B cell (primary cell): ENCODE results near the gene XXYLT1. TPM values are rescaled to one million over a fixed set of nuclear protein-coding genes. Genes with fewer than 3 reads are reported as not detected.

Experiments
- ATAC-seq: fragments of 200-7000 bp; cut with Tn5 transposase; one replicate; pipeline ENCODE4 v1.10.0; 2021; ENCODE audit warnings: low read depth, mild to moderate bottlenecking, moderate number of reproducible peaks, moderate library complexity
- CTCF ChIA-PET: fragments of 350-600 bp; sonication (Branson Sonifier 250); formaldehyde crosslinking; loops from one replicate; lab custom pipeline; 2021; ENCODE audit warnings: antibody characterized with exemption, inconsistent platforms; lab: Charles Lee
- POLR2A ChIA-PET: fragments of 350-600 bp; sonication (Branson Sonifier 250); formaldehyde crosslinking; loops from one replicate; lab custom pipeline; 2021; ENCODE audit warnings: antibody characterized with exemption; lab: Charles Lee
- DNase-seq: peaks from one replicate; pipeline ENCODE4 v3.0.0; 2013
- H2AFZ ChIP-seq: 2 replicates; pipeline ENCODE4 v1.6.1; 2012; ENCODE audit warnings: mild to moderate bottlenecking, low read depth, low read length; ENCODE audit not compliant: insufficient read depth, poor library complexity, severe bottlenecking
- H3K27ac ChIP-seq, 2 donors: 1 replicate in 1 of 2; 2 replicates in 1 of 2; pipeline ENCODE4 v1.5.1; 2012 to 2013; ENCODE audit warnings: low read length in 2 of 2, mild to moderate bottlenecking in 2 of 2, moderate library complexity in 1 of 2
- H3K27me3 ChIP-seq, 4 experiments: fragments of 200-600 bp in 1 of 4; sonication (generic) in 1 of 4; replicated peaks in 1 of 4; 1 replicate in 2 of 4; 2 replicates in 2 of 4; pipeline versions ENCODE4 v1.6.1 to v1.7.0; 2013 to 2016; ENCODE audit warnings: low read length in 3 of 4, mild to moderate bottlenecking in 2 of 4, mixed read lengths in 1 of 4, moderate library complexity in 1 of 4; ENCODE audit not compliant: insufficient read depth in 4 of 4, control insufficient read depth in 3 of 4; ENCODE audit errors: control extremely low read depth in 1 of 4
- H3K36me3 ChIP-seq, 2 experiments: replicated peaks in 1 of 2; 1 replicate in 1 of 2; 2 replicates in 1 of 2; pipeline versions ENCODE4 v1.6.1 to v1.7.1; 2013; ENCODE audit warnings: low read length in 1 of 2; ENCODE audit not compliant: insufficient read depth in 2 of 2, control insufficient read depth in 1 of 2; ENCODE audit errors: control extremely low read depth in 1 of 2, extremely low read depth in 1 of 2
- H3K4me1 ChIP-seq, 2 donors: fragments of 200-600 bp in 1 of 2; sonication (generic) in 1 of 2; 1 replicate in 1 of 2; 2 replicates in 1 of 2; pipeline versions ENCODE4 v1.5.1 to v1.6.1; 2013 to 2017; ENCODE audit warnings: low read length in 2 of 2; ENCODE audit not compliant: control insufficient read depth in 2 of 2, insufficient read depth in 2 of 2
- H3K4me2 ChIP-seq: replicated peaks from 2 replicates; pipeline ENCODE3; 2012; ENCODE audit warnings: mild to moderate bottlenecking, low read depth, low read length; ENCODE audit not compliant: poor library complexity, severe bottlenecking
- H3K4me3 ChIP-seq, 5 experiments: fragments of 200-600 bp in 1 of 5; sonication (generic) in 1 of 5; 1 replicate in 3 of 5; 2 replicates in 2 of 5; pipeline versions ENCODE4 v1.5.1 to v1.7.0; 2011 to 2016; ENCODE audit warnings: low read length in 4 of 5, mild to moderate bottlenecking in 4 of 5, low read depth in 2 of 5, control low read depth in 1 of 5, moderate library complexity in 1 of 5; ENCODE audit not compliant: insufficient read depth in 1 of 5; ENCODE audit errors: control extremely low read depth in 1 of 5, extremely low read depth in 1 of 5
- H3K79me2 ChIP-seq: fragments of 200-600 bp; sonication (generic); one replicate; pipeline ENCODE4 v1.6.0; 2016; ENCODE audit warnings: low read length; ENCODE audit not compliant: control insufficient read depth, insufficient read depth
- H3K9ac ChIP-seq: fragments of 200-600 bp; sonication (generic); 2 replicates; pipeline ENCODE4 v1.6.1; 2017; ENCODE audit warnings: mild to moderate bottlenecking, low read length, moderate library complexity
- H3K9me3 ChIP-seq, 3 donors: one replicate each; pipeline versions ENCODE4 v1.6.1 to v1.7.1; 2013; ENCODE audit warnings: low read length in 2 of 3; ENCODE audit not compliant: control insufficient read depth in 2 of 3, insufficient read depth in 1 of 3; ENCODE audit errors: control extremely low read depth in 1 of 3
- H4K20me1 ChIP-seq: 2 replicates; pipeline ENCODE4 v1.6.0; 2012; ENCODE audit warnings: mild to moderate bottlenecking, low read length; ENCODE audit not compliant: insufficient read depth, control insufficient read depth, poor library complexity, severe bottlenecking
- H3K27ac Mint-ChIP-seq: one replicate; pipeline ENCODE4 v1.8.0; 2021; ENCODE audit warnings: mixed read lengths
- H3K27me3 Mint-ChIP-seq: one replicate; pipeline ENCODE4 v1.8.0; 2021; ENCODE audit warnings: mixed read lengths
- H3K4me1 Mint-ChIP-seq: one replicate; pipeline ENCODE4 v1.8.0; 2021; ENCODE audit warnings: mixed read lengths
- H3K4me3 Mint-ChIP-seq: one replicate; pipeline ENCODE4 v1.8.0; 2021; ENCODE audit warnings: mixed read lengths
- H3K9me3 Mint-ChIP-seq: one replicate; pipeline ENCODE4 v1.8.0; 2022; ENCODE audit warnings: mixed read lengths; ENCODE audit not compliant: insufficient read depth
- EZH2 ChIP-seq: IDR thresholded peaks from 2 replicates; pipeline ENCODE4 v1.6.1; 2012; ENCODE audit warnings: borderline replicate concordance, low read depth, mild to moderate bottlenecking, moderate library complexity, low read length; ENCODE audit not compliant: insufficient read depth, poor library complexity, severe bottlenecking
- WGBS: methylation state at CpG from one replicate; pipeline ENCODE4 v1.1.5; 2013; ENCODE audit warnings: missing lambda C conversion rate; ENCODE audit not compliant: insufficient coverage; 5-methylcytosine and 5-hydroxymethylcytosine counted together
- intact Hi-C: fragments of 100-400 bp; cut with micrococcal nuclease; formaldehyde crosslinking; loops from one replicate; pipeline ENCODE4 v1.10.0; 2022
- polyA plus RNA-seq: library from polyadenylated mRNA; depleted of rRNA; stranded (reverse); fragments of >200 nt; gene quantifications from 2 replicates; pipeline ENCODE4 v1.2.3, GENCODE V29; 2012
- total RNA-seq, 2 donors: library from RNA; stranded (reverse); fragments of 120-200 nt in 1 of 2; gene quantifications; 1 replicate in 1 of 2; 2 replicates in 1 of 2; pipeline versions ENCODE4 v1.2.3 to v1.2.4, GENCODE V29; 2013 to 2022
- TF ChIP-seq, protein P1 (sequence below): fragments of 200-600 bp; IDR thresholded peaks from one replicate; pipeline ENCODE4 v1.8.0; 2022; ENCODE audit warnings: antibody characterized with exemption, mild to moderate bottlenecking

Gene XXYLT1
- total and polyA plus RNA-seq, 2 donors (not counting 1 experiment from before 2014, with no cell fraction given) = 2.6 to 11.2 TPM

GRCh38 chr3:195072916-195073564 is 197.9 kb downstream of the XXYLT1 start:
- WGBS = over 99% methylated on average over 16 of the region's 19 CpGs

More at GRCh38 chr3:195072916-195073564, 197.9 kb downstream of the XXYLT1 start:
- no peaks in the 10 kb centered on the region for H3K9me3 Mint-ChIP-seq
- H3K27ac ChIP-seq = no peak overlapping the region
- H3K9me3 ChIP-seq = no peaks in the 10 kb centered on the region
- ChIA-PET POLR2A (no interaction called here), CTCF (interaction anchor here (0.9 kb wide), 1 partner anchor 232 kb away, joined by 3 read pairs; no protein-coding TSS in a partner anchor)
- no peak overlapping the region for H3K4me2 ChIP-seq
- peaks cover 8% of the 10 kb centered on the region for H3K4me1 Mint-ChIP-seq
- no peak overlapping the region for H2AFZ ChIP-seq
- no peak for DNase-seq
- peaks cover 16 to 32% of the 10 kb centered on the region in 2 donors for H3K4me1 ChIP-seq
- H3K9ac ChIP-seq = no peak overlapping the region
- no peak for TF ChIP-seq EZH2
- TF ChIP-seq, protein P1, sequence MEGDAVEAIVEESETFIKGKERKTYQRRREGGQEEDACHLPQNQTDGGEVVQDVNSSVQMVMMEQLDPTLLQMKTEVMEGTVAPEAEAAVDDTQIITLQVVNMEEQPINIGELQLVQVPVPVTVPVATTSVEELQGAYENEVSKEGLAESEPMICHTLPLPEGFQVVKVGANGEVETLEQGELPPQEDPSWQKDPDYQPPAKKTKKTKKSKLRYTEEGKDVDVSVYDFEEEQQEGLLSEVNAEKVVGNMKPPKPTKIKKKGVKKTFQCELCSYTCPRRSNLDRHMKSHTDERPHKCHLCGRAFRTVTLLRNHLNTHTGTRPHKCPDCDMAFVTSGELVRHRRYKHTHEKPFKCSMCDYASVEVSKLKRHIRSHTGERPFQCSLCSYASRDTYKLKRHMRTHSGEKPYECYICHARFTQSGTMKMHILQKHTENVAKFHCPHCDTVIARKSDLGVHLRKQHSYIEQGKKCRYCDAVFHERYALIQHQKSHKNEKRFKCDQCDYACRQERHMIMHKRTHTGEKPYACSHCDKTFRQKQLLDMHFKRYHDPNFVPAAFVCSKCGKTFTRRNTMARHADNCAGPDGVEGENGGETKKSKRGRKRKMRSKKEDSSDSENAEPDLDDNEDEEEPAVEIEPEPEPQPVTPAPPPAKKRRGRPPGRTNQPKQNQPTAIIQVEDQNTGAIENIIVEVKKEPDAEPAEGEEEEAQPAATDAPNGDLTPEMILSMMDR = no peak
- no peak for ATAC-seq
- H3K27me3 ChIP-seq = no peaks in the 10 kb centered on the region
- no peak overlapping the region for H3K4me3 ChIP-seq
- intact Hi-C loops = no loop called here
- no peak overlapping the region for H3K27ac Mint-ChIP-seq
- H3K79me2 ChIP-seq = no peaks in the 10 kb centered on the region
- no peaks in the 10 kb centered on the region for H4K20me1 ChIP-seq
- peaks cover 0 to 5% of the 10 kb centered on the region in 2 experiments for H3K36me3 ChIP-seq
- H3K27me3 Mint-ChIP-seq = no peaks in the 10 kb centered on the region
- no peak overlapping the region for H3K4me3 Mint-ChIP-seq
